ENCODE measurements around the gene AHSP.
"Not testable (repeated sequence)": the region's sequence is repeated elsewhere in the genome, so short reads cannot be mapped to it uniquely, and the experiment has no call there.

Gene AHSP

DNA sequence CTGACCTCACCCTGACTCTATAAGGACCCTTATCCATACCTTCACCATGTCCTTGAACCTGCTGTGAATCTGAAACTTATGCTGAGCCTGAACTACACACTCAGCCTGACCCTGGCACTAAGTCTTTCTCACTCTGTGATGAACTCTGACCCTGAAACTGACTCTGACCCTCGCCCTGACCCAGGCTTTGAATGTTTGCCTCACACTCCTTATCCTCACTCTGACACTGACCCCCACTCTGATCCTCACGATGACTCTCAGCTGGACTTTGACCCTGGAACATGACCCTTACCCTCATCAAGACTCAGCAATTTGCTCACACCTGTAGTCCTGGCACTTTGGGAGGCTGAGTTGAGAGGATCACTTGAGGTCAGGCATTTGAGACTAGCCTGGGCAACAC, 4.4 kb downstream of the AHSP start:
- DNase-seq, result no peak

DNA sequence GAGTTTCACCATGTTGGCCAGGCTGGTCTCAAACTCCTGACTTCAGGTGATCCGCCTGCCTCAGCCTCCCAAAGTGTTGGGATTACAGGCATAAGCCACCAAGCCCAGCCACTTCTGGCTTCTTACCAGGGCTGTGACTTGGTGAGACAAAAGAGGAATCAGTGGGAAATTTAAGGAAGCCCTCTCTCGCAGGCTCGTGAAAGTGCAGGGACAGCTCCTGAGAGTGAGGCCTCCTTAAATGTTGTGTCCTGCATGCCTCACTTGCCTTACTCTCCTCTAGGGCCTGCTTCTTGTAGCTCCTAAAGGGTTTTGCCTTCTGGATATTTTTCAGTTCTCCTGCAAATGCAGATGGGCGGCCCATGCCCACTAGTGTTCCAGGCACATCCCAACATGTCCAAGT, 5.2 kb downstream of the AHSP start:
- no peak for DNase-seq

- peak in 1 of 2 donors; percentile 76 for DNase-seq
These were observed 8.0 kb downstream of the AHSP start for GRCh38 chr16:31535737-31536136.

GRCh38 chr16:31536804-31537361, 9.2 kb downstream of the AHSP start:
- DNase-seq, result no peak

DNA sequence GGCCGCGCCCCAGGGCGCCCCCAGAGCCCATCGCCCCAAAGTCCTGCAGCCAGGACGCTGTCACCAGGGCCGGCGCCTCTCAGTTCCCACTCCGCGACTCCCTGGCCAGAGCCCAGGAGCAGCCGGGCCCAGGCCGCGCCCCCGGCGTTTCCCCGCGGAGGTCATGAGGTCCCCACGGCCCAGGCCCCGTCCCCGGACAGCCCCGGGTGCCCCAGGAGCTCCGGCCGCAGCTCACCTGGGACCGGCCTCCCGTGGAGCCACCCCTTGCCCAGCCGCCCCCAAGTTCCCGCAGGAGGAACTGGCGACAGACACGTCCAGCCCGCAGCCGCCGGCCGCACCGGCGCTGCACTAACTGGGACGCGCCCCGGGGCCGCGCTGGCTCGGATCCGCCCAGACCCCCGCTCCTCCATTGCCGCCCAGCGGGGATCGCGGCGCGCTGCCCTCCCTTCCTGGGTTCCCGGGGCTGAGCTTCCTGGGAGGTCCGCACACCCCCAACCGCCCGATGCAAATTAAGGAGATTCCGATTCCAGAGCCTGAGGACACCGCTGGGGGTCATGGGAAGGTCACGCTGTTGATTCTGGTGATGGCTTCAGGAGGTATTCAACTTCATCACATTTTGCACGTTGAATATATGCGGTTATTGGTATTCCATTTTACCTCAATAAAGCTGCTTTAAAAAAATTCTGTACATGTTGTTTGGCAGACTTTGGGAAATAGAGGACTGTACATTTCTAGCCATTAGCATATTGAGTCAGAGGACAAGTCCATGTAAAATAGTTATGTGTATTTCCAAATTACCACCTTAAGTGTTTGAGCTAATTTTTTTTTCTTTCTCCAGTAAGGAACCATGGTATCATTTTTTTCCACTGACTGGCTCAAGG, 9.9 kb downstream of the AHSP start:
- no peak for DNase-seq

GRCh38 chr16:31538243-31538598, 10.5 kb downstream of the AHSP start:
- not testable (repeated sequence) for DNase-seq

DNA sequence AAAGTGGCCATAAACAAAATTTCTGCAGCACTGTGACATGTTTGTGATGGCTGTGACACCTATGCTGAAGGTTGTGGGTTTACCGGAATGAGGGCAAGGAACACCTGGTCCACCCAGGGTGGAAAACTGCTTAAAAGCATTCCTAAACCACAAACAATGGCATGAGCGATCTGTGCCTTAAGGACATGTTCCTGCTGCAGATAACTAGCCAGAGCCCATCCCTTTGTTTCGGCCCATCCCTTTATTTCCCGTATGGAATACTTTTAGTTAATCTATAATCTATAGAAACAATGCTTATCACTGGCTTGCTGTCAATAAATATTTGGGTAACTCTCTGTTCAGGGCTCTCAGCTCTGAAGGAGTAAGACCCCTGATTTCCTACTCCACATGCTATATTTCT, 12.1 kb downstream of the AHSP start:
- DNase-seq, result not testable (repeated sequence)

GRCh38 chr16:31542763-31543162, 15.1 kb downstream of the AHSP start:
- DNase-seq, result no peak

- DNase-seq, result no peak
These were observed 33.9 kb downstream of the AHSP start for GRCh38 chr16:31561426-31562233.

DNA sequence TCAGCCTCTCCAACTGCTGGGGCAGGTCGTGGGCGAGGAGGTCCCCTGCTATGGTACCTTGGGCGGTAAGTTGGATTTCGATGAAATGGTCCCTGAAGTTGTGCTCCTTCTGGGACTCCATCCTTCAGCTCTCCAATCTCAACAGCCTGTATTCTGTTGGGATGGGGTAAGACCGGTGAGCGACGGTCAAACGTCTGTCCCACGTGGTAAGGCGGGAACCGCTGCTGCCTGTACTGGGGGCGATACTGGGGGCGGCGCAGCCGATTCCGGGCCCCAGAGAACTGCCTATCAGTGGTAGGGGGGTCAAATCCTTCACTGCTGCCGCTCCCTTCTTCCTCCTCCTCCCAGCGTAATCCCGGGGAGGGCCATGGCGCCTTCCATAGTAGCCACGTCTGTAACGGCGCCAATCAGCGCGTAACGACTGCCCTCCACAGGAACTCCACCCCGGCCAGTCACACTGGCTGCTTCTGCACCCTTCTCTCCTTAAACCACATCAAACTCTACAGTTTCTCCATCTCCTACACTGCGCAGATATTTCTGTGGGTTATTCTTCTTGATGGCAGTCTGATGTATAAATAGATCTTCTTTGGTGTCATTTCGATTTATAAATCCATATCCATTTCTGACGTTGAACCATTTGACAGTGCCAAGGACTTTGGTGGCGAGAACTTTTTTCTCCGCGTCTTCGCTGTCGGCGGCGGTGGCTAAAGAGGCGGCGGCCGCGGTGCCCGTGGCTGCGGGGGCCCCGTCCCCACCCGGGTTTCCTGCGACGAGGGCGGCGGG, 41.1 kb downstream of the AHSP start:
- no peak for DNase-seq

GRCh38 chr16:31569360-31569717, 41.6 kb downstream of the AHSP start:
- no peak for DNase-seq

- no peak for DNase-seq
These were observed 45.1 kb downstream of the AHSP start for GRCh38 chr16:31572821-31573220.

- DNase-seq, result not testable (repeated sequence)
These were observed 46.5 kb downstream of the AHSP start for GRCh38 chr16:31574159-31574558.

GRCh38 chr16:31577411-31577810, 49.7 kb downstream of the AHSP start:
- no peak for DNase-seq
